Measurements from ENCODE around the gene WDR49.

- TF ChIP-seq CREB1 (IDR thresholded peaks at IDR 0.05; ENCODE audit: low read depth) (no peak), YY1 (IDR thresholded peaks at IDR 0.05; ENCODE audit: low read depth) (no peak), REST (IDR thresholded peaks at IDR 0.05; ENCODE audit: low read depth) (no peak), TAF1 (IDR thresholded peaks at IDR 0.05; ENCODE audit: low read depth) (no peak)
Measured at GRCh38 chr3:167644611-167645010, 9.1 kb downstream of the WDR49 start.

Measured in Ishikawa (cell line).